ENCODE measurements around the gene MARCHF10.

DNA sequence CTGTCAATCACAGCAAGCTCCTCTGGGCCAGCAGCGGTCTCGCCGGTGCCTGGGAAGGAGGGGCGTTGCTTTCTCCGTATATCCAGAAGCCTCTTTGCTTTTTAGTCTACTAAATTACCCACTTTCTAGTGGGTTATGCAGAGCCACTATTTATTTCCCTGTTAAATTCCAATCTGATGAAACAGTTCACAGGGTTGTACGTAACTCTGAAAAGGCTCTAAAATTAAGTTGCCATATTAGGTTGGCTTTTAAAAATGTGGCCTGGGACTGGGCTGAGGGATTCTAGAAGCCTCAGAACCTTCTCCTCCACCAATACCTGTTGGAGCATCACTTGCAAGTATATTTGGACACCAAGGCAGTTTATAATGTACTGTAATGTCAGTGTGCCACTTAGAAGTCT lies 27.2 kb downstream of the MARCHF10 start:
- TF ChIP-seq POLR2A (IDR thresholded peaks at IDR 0.05; ENCODE audit: low read depth, low read length) (no peak), TAF1 (IDR thresholded peaks at IDR 0.05; ENCODE audit: low read depth, low read length) (no peak), POLR2AphosphoS5 (IDR thresholded peaks at IDR 0.05; ENCODE audit: low read depth, low read length) (no peak), PAX5 (IDR thresholded peaks at IDR 0.05; ENCODE audit: insufficient read depth, low read length, severe bottlenecking) (no peak), SPI1 (IDR thresholded peaks at IDR 0.05; ENCODE audit: low read depth, low read length) (no peak), POU2F2 (IDR thresholded peaks at IDR 0.05; ENCODE audit: low read depth, low read length) (no peak)

Data from GM12891 (cell line).